ENCODE measurements around the gene ADAMTS10. TPM values are rescaled to one million over a fixed set of nuclear protein-coding genes. Genes with fewer than 3 reads are reported as not detected.
"Not testable (repeated sequence)": the region's sequence is repeated elsewhere in the genome, so short reads cannot be mapped to it uniquely, and the experiment has no call there.

Gene ADAMTS10
- total RNA-seq, 6 experiments from 2014 or later = 5.0 to 12.2 (median 9.3) TPM

DNA sequence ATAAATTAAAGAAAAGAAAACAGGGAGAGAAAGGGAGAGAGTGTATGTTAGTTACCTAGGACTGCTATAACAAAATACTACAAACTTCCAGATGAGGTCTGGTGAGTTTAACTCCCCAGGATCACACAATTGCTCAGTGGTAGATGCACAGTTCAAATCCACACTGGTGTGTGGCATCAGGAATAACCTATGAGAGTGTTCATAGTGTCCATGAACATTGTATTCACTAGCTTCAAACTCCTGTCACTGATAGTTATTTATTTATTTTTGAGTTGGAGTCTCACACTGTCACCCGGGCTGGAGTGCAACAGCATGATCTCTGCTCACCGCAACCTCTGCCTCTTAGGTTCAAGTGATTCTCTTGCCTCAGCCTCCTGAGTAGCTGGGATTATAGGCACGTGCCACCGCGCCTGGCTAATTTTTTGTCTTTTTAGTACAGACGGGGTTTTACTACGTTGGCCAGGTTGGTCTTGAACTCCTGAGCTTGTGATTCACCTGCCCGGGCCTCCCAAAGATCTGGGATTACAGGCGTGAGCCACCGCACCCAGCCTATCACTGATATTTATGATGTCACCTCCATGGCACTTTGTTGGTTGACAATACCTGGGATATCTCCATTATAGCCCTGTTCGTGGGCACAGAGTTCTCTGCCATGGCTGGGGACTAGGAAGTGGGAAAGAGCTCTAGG is 19.6 kb upstream of the ADAMTS10 start, which contains the start of gene NFILZ:
Gene NFILZ (plus strand): TSS at position 638 of the 688 bp plus-strand sequence. CDS start 46,133 bp downstream, outside the sequence.
- H3K27ac ChIP-seq = peak within 1 kb of the TSS; percentile 70 to 76 (median 70)
- DNase-seq (no peak), ATAC-seq (no peak)
- peaks cover 0 to 14% (median 3%) of the 10 kb centered on the region in 4 donors for H3K4me1 ChIP-seq
- no peaks in the 10 kb centered on the region for H3K36me3 ChIP-seq
- intact Hi-C loops (cut with DNase I) = no loop called here
- no peaks in the 10 kb centered on the region for H3K27me3 ChIP-seq
- H3K4me3 ChIP-seq = no peak within 1 kb of the TSS
- no peak for TF ChIP-seq POLR2A (IDR thresholded peaks at IDR 0.05)
- TF ChIP-seq, protein P1, sequence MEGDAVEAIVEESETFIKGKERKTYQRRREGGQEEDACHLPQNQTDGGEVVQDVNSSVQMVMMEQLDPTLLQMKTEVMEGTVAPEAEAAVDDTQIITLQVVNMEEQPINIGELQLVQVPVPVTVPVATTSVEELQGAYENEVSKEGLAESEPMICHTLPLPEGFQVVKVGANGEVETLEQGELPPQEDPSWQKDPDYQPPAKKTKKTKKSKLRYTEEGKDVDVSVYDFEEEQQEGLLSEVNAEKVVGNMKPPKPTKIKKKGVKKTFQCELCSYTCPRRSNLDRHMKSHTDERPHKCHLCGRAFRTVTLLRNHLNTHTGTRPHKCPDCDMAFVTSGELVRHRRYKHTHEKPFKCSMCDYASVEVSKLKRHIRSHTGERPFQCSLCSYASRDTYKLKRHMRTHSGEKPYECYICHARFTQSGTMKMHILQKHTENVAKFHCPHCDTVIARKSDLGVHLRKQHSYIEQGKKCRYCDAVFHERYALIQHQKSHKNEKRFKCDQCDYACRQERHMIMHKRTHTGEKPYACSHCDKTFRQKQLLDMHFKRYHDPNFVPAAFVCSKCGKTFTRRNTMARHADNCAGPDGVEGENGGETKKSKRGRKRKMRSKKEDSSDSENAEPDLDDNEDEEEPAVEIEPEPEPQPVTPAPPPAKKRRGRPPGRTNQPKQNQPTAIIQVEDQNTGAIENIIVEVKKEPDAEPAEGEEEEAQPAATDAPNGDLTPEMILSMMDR (IDR thresholded peaks at IDR 0.05) = no peak
- 92% methylated on average over 7 of the region's 11 CpGs for WGBS (ENCODE audit: insufficient coverage, low coverage, low lambda C conversion rate, missing lambda C conversion rate)
- H3K9me3 ChIP-seq = no peaks in the 10 kb centered on the region

- DNase-seq (no peak), ATAC-seq (no peak)
- H3K27ac ChIP-seq = no peak overlapping the region
- intact Hi-C loops (cut with DNase I) = no loop called here
- TF ChIP-seq POLR2A (IDR thresholded peaks at IDR 0.05) = no peak
- TF ChIP-seq, protein P1 (IDR thresholded peaks at IDR 0.05) = no peak
- no peaks in the 10 kb centered on the region for H3K9me3 ChIP-seq
- no peaks in the 10 kb centered on the region for H3K36me3 ChIP-seq
- WGBS (ENCODE audit: insufficient coverage, low coverage, low lambda C conversion rate, missing lambda C conversion rate) = 76% methylated on average over 2 of the region's 2 CpGs
- peaks cover 0 to 14% (median 3%) of the 10 kb centered on the region in 4 donors for H3K4me1 ChIP-seq
- H3K27me3 ChIP-seq = no peaks in the 10 kb centered on the region
- H3K4me3 ChIP-seq = no peak overlapping the region
Measured at GRCh38 chr19:8629184-8629583, 18.7 kb upstream of the ADAMTS10 start.

DNA sequence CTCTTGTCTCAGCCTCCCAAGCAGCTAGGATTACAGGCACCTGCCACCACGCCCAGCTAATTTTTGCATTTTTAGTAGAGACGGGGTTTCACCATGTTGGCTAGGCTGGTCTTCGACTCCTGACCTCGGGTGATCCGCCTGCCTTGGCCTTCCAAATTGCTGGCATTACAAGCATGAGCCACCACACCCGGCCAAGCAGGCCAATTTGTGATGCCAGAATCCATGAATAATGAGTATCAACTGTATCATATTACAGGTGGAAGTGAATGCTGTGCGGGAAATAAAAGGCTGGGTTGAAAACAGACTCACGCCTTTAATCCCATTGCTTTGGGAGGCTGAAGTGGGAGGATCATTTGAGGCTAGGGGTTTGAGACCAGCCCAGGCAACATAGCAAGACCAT is 16.3 kb upstream of the ADAMTS10 start:
- Histone ChIP-seq H3K4me3 (no peak overlapping the region), H3K36me3 (no peaks in the 10 kb centered on the region), H3K27me3 (no peaks in the 10 kb centered on the region), H3K4me1 (peaks cover 0 to 12% (median 3%) of the 10 kb centered on the region in 4 donors), H3K9me3 (no peaks in the 10 kb centered on the region), H3K27ac (no peak overlapping the region)
- WGBS (ENCODE audit: insufficient coverage, low coverage, low lambda C conversion rate, missing lambda C conversion rate) = 63% methylated on average over 8 of the region's 8 CpGs
- ATAC-seq = no peak
- intact Hi-C loops (cut with DNase I) = no loop called here
- TF ChIP-seq POLR2A (IDR thresholded peaks at IDR 0.05) = no peak
- TF ChIP-seq, protein P1 (IDR thresholded peaks at IDR 0.05) = no peak
- DNase-seq = no peak

- H3K27ac ChIP-seq; H3K27me3 ChIP-seq; intact Hi-C loops (cut with DNase I); H3K36me3 ChIP-seq; H3K4me3 ChIP-seq; DNase-seq; H3K4me1 ChIP-seq; H3K9me3 ChIP-seq: not testable (repeated sequence)
- TF ChIP-seq, protein P1 (IDR thresholded peaks at IDR 0.05) = peak in 3 of 4 donors; percentile 8 to 29 (median 25)
- peak in 1 of 4 donors; percentile 39 for ATAC-seq
- WGBS (ENCODE audit: insufficient coverage, low coverage, low lambda C conversion rate, missing lambda C conversion rate) = 61% methylated on average over 3 of the region's 4 CpGs
Measured at GRCh38 chr19:8622886-8623285, 12.4 kb upstream of the ADAMTS10 start.

Data from right lobe of liver (tissue), 6 donors.